HepG2 (cell line): ENCODE data around the gene ASIC2. TPM values are rescaled to one million over a fixed set of nuclear protein-coding genes. Genes with fewer than 3 reads are reported as not detected.
A peak's percentile ranks its signal among the peaks of the same experiment; 100 is the strongest.

Experiments
- ATAC-seq: fragments of 200-7000 bp; cut with Tn5 transposase; 3 replicates; pipeline ENCODE4 v1.9.1; 2020; ENCODE audit warnings: mild to moderate bottlenecking, moderate library complexity
- BruUV-seq: library from RNA; stranded (reverse); fragments of 400-500 nt; replicated peaks from 2 replicates; lab custom pipeline; 2021; lab: Mats Ljungman, UMichigan
- CTCF ChIA-PET: fragments of 300-600 bp; formaldehyde crosslinking; extraction: SDS; loops from one replicate; lab custom pipeline; 2021; ENCODE audit warnings: low total read pairs, inconsistent platforms, low intra/inter-chr PET ratio; lab: Yijun Ruan, JAX
- POLR2A ChIA-PET: fragments of 350-600 bp; sonication (Branson Sonifier 250); formaldehyde crosslinking; loops from one replicate; lab custom pipeline; 2020; ENCODE audit warnings: antibody characterized with exemption, inconsistent platforms; lab: Yijun Ruan, JAX
- DNase-seq: peaks from one replicate; pipeline ENCODE4 v3.0.0-alpha.2; 2015; ENCODE audit warnings: low spot score
- FAIRE-seq: peaks from 3 replicates; lab custom pipeline; 2011; peaks lifted over from hg19 to GRCh38; lab: Jason Lieb, UNC
- H2AFZ ChIP-seq: one replicate; pipeline ENCODE4 v1.6.1; 2011; ENCODE audit warnings: low read length, inconsistent platforms
- H3K27ac ChIP-seq: fragments of 300-600 bp; 3 replicates; pipeline ENCODE4 v1.8.0; 2011; ENCODE audit warnings: mixed run types, mild to moderate bottlenecking, mixed read lengths, low read length, inconsistent platforms; ENCODE audit not compliant: insufficient read depth; ENCODE audit errors: extremely low read length
- H3K27me3 ChIP-seq, 2 experiments: fragments of 200-600 bp in 1 of 2; 2 replicates in 1 of 2; 3 replicates in 1 of 2; pipeline versions ENCODE4 v1.6.0 to v1.8.0; 2011; ENCODE audit warnings: low read length in 2 of 2, mild to moderate bottlenecking in 2 of 2, moderate library complexity in 2 of 2, inconsistent platforms in 1 of 2; ENCODE audit not compliant: insufficient read depth in 2 of 2, control insufficient read depth in 1 of 2
- H3K36me3 ChIP-seq, 2 experiments: fragments of 200-600 bp in 1 of 2; replicated peaks in 1 of 2; 2 replicates in 1 of 2; 3 replicates in 1 of 2; pipeline versions ENCODE4 v1.5.1 to v1.8.0; 2011; ENCODE audit warnings: low read length in 2 of 2, inconsistent platforms in 1 of 2; ENCODE audit not compliant: insufficient read depth in 2 of 2, control insufficient read depth in 1 of 2
- H3K4me1 ChIP-seq: 2 replicates; pipeline ENCODE4 v1.5.1; 2012; ENCODE audit warnings: low read length, inconsistent platforms; ENCODE audit not compliant: insufficient read depth
- H3K4me2 ChIP-seq: 2 replicates; pipeline ENCODE4 v1.6.0; 2011; ENCODE audit warnings: low read depth, low read length, inconsistent platforms
- H3K4me3 ChIP-seq, 3 experiments: fragments of 200-600 bp in 1 of 3; sonication (generic), shearing (Covaris generic) in 1 of 3; replicated peaks in 1 of 3; 2 replicates each; pipeline ENCODE4 v1.5.1; 2011 to 2016; ENCODE audit warnings: low read length in 3 of 3, inconsistent platforms in 2 of 3, low read depth in 2 of 3, mild to moderate bottlenecking in 2 of 3, control low read depth in 1 of 3, mixed read lengths in 1 of 3; ENCODE audit not compliant: insufficient read depth in 1 of 3
- H3K79me2 ChIP-seq: one replicate; pipeline ENCODE4 v1.6.1; 2011; ENCODE audit warnings: low read length, inconsistent platforms; ENCODE audit not compliant: insufficient read depth
- H3K9ac ChIP-seq: 2 replicates; pipeline ENCODE4 v1.6.0; 2011; ENCODE audit warnings: mild to moderate bottlenecking, low read depth, low read length, inconsistent platforms; ENCODE audit not compliant: insufficient read depth
- H3K9me3 ChIP-seq: 2 replicates; pipeline ENCODE4 v1.5.1; 2012; ENCODE audit warnings: mild to moderate bottlenecking, low read length
- H4K20me1 ChIP-seq: 2 replicates; pipeline ENCODE4 v1.6.0; 2011; ENCODE audit warnings: inconsistent platforms, mild to moderate bottlenecking, low read length, moderate library complexity; ENCODE audit not compliant: insufficient read depth
- CBX1 ChIP-seq: IDR thresholded peaks from one replicate; pipeline ENCODE4 v1.6.1; 2016; ENCODE audit warnings: antibody characterized with exemption, low read depth
- NR2F2 ChIP-seq: IDR thresholded peaks from 2 replicates; pipeline ENCODE4 v1.6.1; 2012; ENCODE audit warnings: low read depth, inconsistent platforms, borderline replicate concordance
- SNAPC2 ChIP-seq: sonication (generic); formaldehyde crosslinking; IDR thresholded peaks from 2 replicates; pipeline ENCODE4 v1.8.1; 2022; ENCODE audit warnings: mild to moderate bottlenecking, missing genetic modification reagents
- TBX2 ChIP-seq: sonication (generic); formaldehyde crosslinking; IDR thresholded peaks from 2 replicates; pipeline ENCODE4 v1.5.0; 2020; ENCODE audit warnings: missing genetic modification reagents, mild to moderate bottlenecking, borderline replicate concordance
- ZFP36 ChIP-seq: fragments of 150-350 bp; IDR thresholded peaks from 2 replicates; pipeline ENCODE4 v1.6.1; 2018; ENCODE audit warnings: borderline replicate concordance, low read length, low read depth; ENCODE audit not compliant: partially characterized antibody
- ZMYM3 ChIP-seq: sonication (generic); formaldehyde crosslinking; IDR thresholded peaks from 2 replicates; pipeline ENCODE4 v1.5.1; 2020; ENCODE audit warnings: mild to moderate bottlenecking, missing genetic modification reagents
- ZNF564 ChIP-seq: sonication (generic); formaldehyde crosslinking; IDR thresholded peaks from 2 replicates; pipeline ENCODE4 v1.8.1; 2023; ENCODE audit warnings: mild to moderate bottlenecking, missing genetic modification reagents
- ZNF816 ChIP-seq: sonication (generic); formaldehyde crosslinking; IDR thresholded peaks from 2 replicates; pipeline ENCODE4 v1.8.0; 2022; ENCODE audit warnings: missing genetic modification reagents, mild to moderate bottlenecking, borderline replicate concordance
- WGBS: methylation state at CpG from one replicate; pipeline ENCODE4 v1.1.6; 2017; ENCODE audit warnings: low lambda C conversion rate; 5-methylcytosine and 5-hydroxymethylcytosine counted together
- in situ Hi-C: cut with HindIII; loops from 2 replicates; pipeline ENCODE4 v1.10.0; 2017; ENCODE audit warnings: low pct_unique_long_range_greater_than_20kb; ENCODE audit not compliant: extremely low pct_ligation_motif_present
- intact Hi-C: fragments of 100-400 bp; cut with micrococcal nuclease; formaldehyde crosslinking; loops from one replicate; pipeline ENCODE4 v1.10.0; 2022; ENCODE audit not compliant: unreplicated experiment
- polyA plus RNA-seq, 8 experiments: library from polyadenylated mRNA; depleted of rRNA in 3 of 8; stranded (reverse) in 7 of 8; unstranded in 1 of 8; fragments of >200 nt; fragmentation: Illumina TruSeq in 4 of 8; extraction: Trizol in 4 of 8; gene quantifications; 2 replicates each; pipeline versions ENCODE4 v1.2.1 to v1.2.3, GENCODE V29; 2011 to 2016; ENCODE audit warnings: low read depth in 4 of 8, missing spikeins in 1 of 8, mixed read lengths in 1 of 8; ENCODE audit not compliant: insufficient read depth in 1 of 8
- total RNA-seq, 5 experiments: library from RNA; depleted of rRNA; stranded (reverse); fragments of >200 nt; fragmentation: Illumina TruSeq; extraction: Trizol; gene quantifications; 2 replicates each; pipeline ENCODE4 v1.2.3, GENCODE V29; 2016; ENCODE audit warnings: low read depth in 1 of 5
- TF ChIP-seq, protein P1 (sequence below): fragments of 450-650 bp; IDR thresholded peaks from 2 replicates; pipeline ENCODE4 v1.6.1; 2016
- TF ChIP-seq, protein P2 (sequence below): sonication (generic); formaldehyde crosslinking; IDR thresholded peaks from 2 replicates; pipeline ENCODE4 v1.8.1; 2023; ENCODE audit warnings: mild to moderate bottlenecking, missing genetic modification reagents

Gene ASIC2
- total and polyA plus RNA-seq, 2 of the 13 experiments (the other 11 are each of a cell fraction or from before 2014, with no cell fraction given) = not detected

DNA sequence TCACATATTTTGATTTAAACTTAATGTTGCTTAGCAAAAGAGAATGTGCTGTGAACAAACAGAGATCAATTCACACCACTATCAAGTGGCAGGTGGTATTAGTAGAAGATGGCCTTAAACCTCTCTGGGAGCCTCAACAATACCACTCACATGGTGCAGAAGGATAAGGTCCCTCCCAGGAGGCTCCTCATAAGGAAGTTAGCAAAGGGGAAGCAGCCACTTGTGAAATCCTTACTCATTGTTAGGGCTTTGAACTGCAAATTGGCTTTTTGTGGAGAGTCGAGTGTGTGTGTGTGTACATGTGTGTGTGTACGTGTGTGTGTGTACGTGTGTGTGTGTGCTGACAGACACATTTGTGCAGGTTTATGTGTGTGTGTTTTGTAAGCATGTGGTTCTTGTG, 48.9 kb upstream of the ASIC2 start:
- 0% methylated on average over 3 of the region's 3 CpGs for WGBS
- CTCF ChIA-PET = no interaction called here
- Histone ChIP-seq H3K4me3 (no peak overlapping the region), H3K27me3 (no peaks in the 10 kb centered on the region; a peak in 1 of 5 replicates), H3K9ac (no peak overlapping the region), H2AFZ (no peak overlapping the region), H3K79me2 (no peaks in the 10 kb centered on the region), H4K20me1 (no peaks in the 10 kb centered on the region), H3K9me3 (no peaks in the 10 kb centered on the region), H3K4me1 (no peaks in the 10 kb centered on the region), H3K27ac (no peak overlapping the region), H3K36me3 (no peaks in the 10 kb centered on the region), H3K4me2 (no peak overlapping the region)
- intact Hi-C loops (no loop called here), in situ Hi-C loops (no loop called here)
- BruUV-seq = no TSS peak
- ATAC-seq (no peak), DNase-seq (no peak), FAIRE-seq (no peak)
- POLR2A ChIA-PET = no interaction called here
- TF ChIP-seq, protein P1, sequence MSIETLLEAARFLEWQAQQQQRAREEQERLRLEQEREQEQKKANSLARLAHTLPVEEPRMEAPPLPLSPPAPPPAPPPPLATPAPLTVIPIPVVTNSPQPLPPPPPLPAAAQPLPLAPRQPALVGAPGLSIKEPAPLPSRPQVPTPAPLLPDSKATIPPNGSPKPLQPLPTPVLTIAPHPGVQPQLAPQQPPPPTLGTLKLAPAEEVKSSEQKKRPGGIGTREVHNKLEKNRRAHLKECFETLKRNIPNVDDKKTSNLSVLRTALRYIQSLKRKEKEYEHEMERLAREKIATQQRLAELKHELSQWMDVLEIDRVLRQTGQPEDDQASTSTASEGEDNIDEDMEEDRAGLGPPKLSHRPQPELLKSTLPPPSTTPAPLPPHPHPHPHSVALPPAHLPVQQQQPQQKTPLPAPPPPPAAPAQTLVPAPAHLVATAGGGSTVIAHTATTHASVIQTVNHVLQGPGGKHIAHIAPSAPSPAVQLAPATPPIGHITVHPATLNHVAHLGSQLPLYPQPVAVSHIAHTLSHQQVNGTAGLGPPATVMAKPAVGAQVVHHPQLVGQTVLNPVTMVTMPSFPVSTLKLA = peak; percentile 57; the same call in 1 of the 2 replicates
- TF ChIP-seq ZMYM3 (CRISPR knock-in tag) = no peak

DNA sequence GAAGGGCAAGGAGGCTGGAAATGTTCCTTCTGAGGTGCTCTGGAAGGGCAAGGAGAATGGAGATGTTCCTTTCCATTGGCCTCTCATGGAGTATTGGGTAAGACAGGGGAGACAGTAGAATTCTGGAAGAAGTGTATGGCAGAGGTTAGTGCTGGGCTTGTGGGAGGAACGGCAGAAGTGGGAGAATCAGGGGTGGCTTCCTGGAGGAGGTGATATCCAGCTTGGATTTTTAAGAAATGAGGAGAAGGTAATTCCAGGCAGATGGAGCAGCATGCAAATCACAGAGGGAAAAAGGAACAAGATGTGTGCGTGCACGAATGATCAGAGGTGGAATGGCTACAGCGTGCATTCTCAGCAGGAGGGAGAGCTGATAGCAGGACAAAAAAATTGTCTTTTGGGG, 45.1 kb upstream of the ASIC2 start:
- Histone ChIP-seq H3K4me2 (no peak overlapping the region), H3K27me3 (no peaks in the 10 kb centered on the region; a peak in 1 of 5 replicates), H3K4me3 (no peak overlapping the region), H3K4me1 (no peaks in the 10 kb centered on the region), H2AFZ (no peak overlapping the region), H3K9ac (no peak overlapping the region)
- no peak for FAIRE-seq
- POLR2A ChIA-PET = no interaction called here
- CTCF ChIA-PET = no interaction called here
- BruUV-seq = no TSS peak
- intact Hi-C loops = no loop called here
- ATAC-seq = no peak
- TF ChIP-seq TBX2 (CRISPR knock-in tag) (no peak), SNAPC2 (CRISPR knock-in tag) (no peak), CBX1 (no peak), ZNF816 (no peak), NR2F2 (no peak), ZFP36 (no peak), ZNF564 (CRISPR knock-in tag) (no peak)
- TF ChIP-seq, protein P2, sequence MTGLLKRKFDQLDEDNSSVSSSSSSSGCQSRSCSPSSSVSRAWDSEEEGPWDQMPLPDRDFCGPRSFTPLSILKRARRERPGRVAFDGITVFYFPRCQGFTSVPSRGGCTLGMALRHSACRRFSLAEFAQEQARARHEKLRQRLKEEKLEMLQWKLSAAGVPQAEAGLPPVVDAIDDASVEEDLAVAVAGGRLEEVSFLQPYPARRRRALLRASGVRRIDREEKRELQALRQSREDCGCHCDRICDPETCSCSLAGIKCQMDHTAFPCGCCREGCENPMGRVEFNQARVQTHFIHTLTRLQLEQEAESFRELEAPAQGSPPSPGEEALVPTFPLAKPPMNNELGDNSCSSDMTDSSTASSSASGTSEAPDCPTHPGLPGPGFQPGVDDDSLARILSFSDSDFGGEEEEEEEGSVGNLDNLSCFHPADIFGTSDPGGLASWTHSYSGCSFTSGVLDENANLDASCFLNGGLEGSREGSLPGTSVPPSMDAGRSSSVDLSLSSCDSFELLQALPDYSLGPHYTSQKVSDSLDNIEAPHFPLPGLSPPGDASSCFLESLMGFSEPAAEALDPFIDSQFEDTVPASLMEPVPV (CRISPR knock-in tag) = no peak
- TF ChIP-seq, all 625 proteins: peak for 0
- Histone ChIP-seq H3K79me2 (no peaks in the 10 kb centered on the region), H3K36me3 (no peaks in the 10 kb centered on the region), H3K27ac (no peak overlapping the region), H3K9me3 (no peaks in the 10 kb centered on the region), H4K20me1 (no peaks in the 10 kb centered on the region)
- in situ Hi-C loops = no loop called here
- 0% methylated on average over 4 of the region's 4 CpGs for WGBS
- no peak for DNase-seq
